HEK293T (cell line): ENCODE measurements around the gene FBXL7.

ENCODE experiments used
- CTCF ChIA-PET: fragments of 350-600 bp; formaldehyde crosslinking; extraction: SDS; loops from one replicate; lab custom pipeline; 2021; ENCODE audit warnings: antibody characterized with exemption, inconsistent platforms; lab: Yijun Ruan, JAX
- POLR2A ChIA-PET: fragments of 350-600 bp; formaldehyde crosslinking; extraction: SDS; loops from one replicate; lab custom pipeline; 2020; ENCODE audit warnings: antibody characterized with exemption, inconsistent platforms; lab: Yijun Ruan, JAX
- DNase-seq: peaks from one replicate; pipeline ENCODE4 v3.0.0; 2012; ENCODE audit warnings: mixed read lengths; ENCODE audit errors: extremely low spot score
- ARNT ChIP-seq: fragments of 450-650 bp; IDR thresholded peaks from 2 replicates; pipeline ENCODE4 v1.6.1; 2017; ENCODE audit warnings: mild to moderate bottlenecking
- BHLHE40 ChIP-seq: fragments of 450-650 bp; IDR thresholded peaks from 2 replicates; pipeline ENCODE4 v1.6.1; 2016; ENCODE audit warnings: mild to moderate bottlenecking, moderate library complexity, borderline replicate concordance
- CTBP1 ChIP-seq: fragments of 450-650 bp; IDR thresholded peaks from 2 replicates; pipeline ENCODE4 v1.6.1; 2016; ENCODE audit warnings: borderline replicate concordance
- ELF4 ChIP-seq: fragments of 450-650 bp; IDR thresholded peaks from 2 replicates; pipeline ENCODE4 v1.6.1; 2017; ENCODE audit warnings: antibody characterized with exemption
- FOXA1 ChIP-seq: fragments of 450-650 bp; IDR thresholded peaks from 2 replicates; pipeline ENCODE4 v1.6.1; 2016; ENCODE audit warnings: mild to moderate bottlenecking
- FOXK2 ChIP-seq: fragments of 450-650 bp; IDR thresholded peaks from 2 replicates; pipeline ENCODE4 v1.6.1; 2016; ENCODE audit warnings: mild to moderate bottlenecking
- FOXM1 ChIP-seq: fragments of 450-650 bp; IDR thresholded peaks from 2 replicates; pipeline ENCODE4 v1.6.1; 2017; ENCODE audit warnings: mild to moderate bottlenecking, borderline replicate concordance
- HDGF ChIP-seq: fragments of 450-650 bp; IDR thresholded peaks from 2 replicates; pipeline ENCODE4 v1.6.1; 2017; ENCODE audit warnings: antibody characterized with exemption, borderline replicate concordance
- L3MBTL2 ChIP-seq: fragments of 450-650 bp; conservative IDR thresholded peaks from 2 replicates; pipeline ENCODE4 v1.6.1; 2016; ENCODE audit warnings: mild to moderate bottlenecking
- LEF1 ChIP-seq: fragments of 450-650 bp; IDR thresholded peaks from 2 replicates; pipeline ENCODE4 v1.6.1; 2017; ENCODE audit warnings: mild to moderate bottlenecking, borderline replicate concordance
- NFRKB ChIP-seq: fragments of 450-650 bp; IDR thresholded peaks from 2 replicates; pipeline ENCODE4 v1.6.1; 2016; ENCODE audit warnings: mild to moderate bottlenecking, moderate library complexity
- SP1 ChIP-seq: fragments of 450-650 bp; IDR thresholded peaks from 2 replicates; pipeline ENCODE4 v1.6.1; 2017
- SUZ12 ChIP-seq: fragments of 450-650 bp; IDR thresholded peaks from 2 replicates; pipeline ENCODE4 v1.6.1; 2016; ENCODE audit warnings: mild to moderate bottlenecking
- TARDBP ChIP-seq: fragments of 450-650 bp; IDR thresholded peaks from 2 replicates; pipeline ENCODE4 v1.6.1; 2016
- ZNF384 ChIP-seq: fragments of 450-650 bp; IDR thresholded peaks from 2 replicates; pipeline ENCODE4 v1.6.1; 2016
- TF ChIP-seq, protein P1 (sequence below): fragments of 450-650 bp; IDR thresholded peaks from 2 replicates; pipeline ENCODE4 v1.6.1; 2016

FBXL7 gene

DNA sequence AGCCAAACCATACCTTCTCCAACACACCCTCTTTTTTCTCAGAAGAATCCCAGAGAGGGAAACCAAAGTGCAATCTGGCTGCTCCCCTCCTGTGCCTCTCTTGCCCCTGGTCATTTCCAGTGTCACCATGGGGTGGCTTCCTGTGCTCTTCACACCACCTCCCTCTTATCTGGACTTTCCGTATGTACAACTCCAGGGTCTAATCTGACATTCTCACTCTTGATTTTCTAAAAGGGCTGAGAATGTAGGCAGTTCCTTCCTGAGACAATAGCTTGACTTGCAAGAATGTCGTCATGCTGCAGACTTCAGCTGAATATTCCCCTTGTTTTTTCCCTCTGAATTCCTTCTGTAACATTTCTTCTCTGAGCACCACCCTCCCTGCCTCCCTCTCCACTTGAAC lies 110.2 kb downstream of the FBXL7 start:
- DNase-seq, result no peak
- ChIA-PET CTCF (no interaction called here), POLR2A (no interaction called here)
- TF ChIP-seq NFRKB, result no peak
- no peak for TF ChIP-seq BHLHE40
- TF ChIP-seq HDGF, result no peak
- no peak for TF ChIP-seq LEF1
- no peak for TF ChIP-seq ZNF384
- TF ChIP-seq, protein P1, sequence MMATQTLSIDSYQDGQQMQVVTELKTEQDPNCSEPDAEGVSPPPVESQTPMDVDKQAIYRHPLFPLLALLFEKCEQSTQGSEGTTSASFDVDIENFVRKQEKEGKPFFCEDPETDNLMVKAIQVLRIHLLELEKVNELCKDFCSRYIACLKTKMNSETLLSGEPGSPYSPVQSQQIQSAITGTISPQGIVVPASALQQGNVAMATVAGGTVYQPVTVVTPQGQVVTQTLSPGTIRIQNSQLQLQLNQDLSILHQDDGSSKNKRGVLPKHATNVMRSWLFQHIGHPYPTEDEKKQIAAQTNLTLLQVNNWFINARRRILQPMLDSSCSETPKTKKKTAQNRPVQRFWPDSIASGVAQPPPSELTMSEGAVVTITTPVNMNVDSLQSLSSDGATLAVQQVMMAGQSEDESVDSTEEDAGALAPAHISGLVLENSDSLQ, result no peak
- no peak for TF ChIP-seq ELF4
- no peak for TF ChIP-seq FOXK2
- TF ChIP-seq CTBP1, result no peak
- no peak for TF ChIP-seq SUZ12
- no peak for TF ChIP-seq ARNT
- TF ChIP-seq TARDBP, result no peak
- TF ChIP-seq SP1, result no peak
- no peak for TF ChIP-seq FOXM1
- no peak for TF ChIP-seq L3MBTL2
- no peak for TF ChIP-seq FOXA1

DNA sequence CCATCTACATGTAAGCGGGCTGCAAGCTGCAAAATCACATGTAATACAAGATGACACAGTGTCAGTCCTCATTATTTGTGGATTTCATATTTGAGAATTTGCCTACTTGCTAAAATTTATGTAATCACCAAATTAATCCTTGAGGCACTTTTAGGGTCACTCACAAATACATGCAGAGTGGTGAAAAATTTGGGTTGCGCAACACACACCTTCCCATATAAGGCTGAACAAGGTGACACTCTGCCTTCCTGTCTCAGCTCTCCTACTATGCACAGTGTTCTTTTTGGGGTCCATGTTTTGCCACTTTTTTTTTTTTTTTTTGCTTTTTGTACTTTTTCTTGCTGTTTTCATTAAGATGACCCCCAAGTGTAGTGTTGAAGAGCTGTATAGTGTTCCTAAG lies 111.0 kb downstream of the FBXL7 start:
- TF ChIP-seq TARDBP, result no peak
- TF ChIP-seq, protein P1, result no peak
- no peak for TF ChIP-seq ELF4
- no peak for TF ChIP-seq NFRKB
- no peak for TF ChIP-seq FOXA1
- no peak for TF ChIP-seq CTBP1
- no peak for TF ChIP-seq L3MBTL2
- TF ChIP-seq HDGF, result no peak
- TF ChIP-seq ZNF384, result no peak
- TF ChIP-seq FOXK2, result no peak
- no peak for TF ChIP-seq LEF1
- no peak for TF ChIP-seq SP1
- no peak for TF ChIP-seq SUZ12
- TF ChIP-seq FOXM1, result no peak
- no peak for TF ChIP-seq ARNT
- no peak for TF ChIP-seq BHLHE40
- POLR2A ChIA-PET, result no interaction called here
- no peak for DNase-seq
- CTCF ChIA-PET, result no interaction called here

DNA sequence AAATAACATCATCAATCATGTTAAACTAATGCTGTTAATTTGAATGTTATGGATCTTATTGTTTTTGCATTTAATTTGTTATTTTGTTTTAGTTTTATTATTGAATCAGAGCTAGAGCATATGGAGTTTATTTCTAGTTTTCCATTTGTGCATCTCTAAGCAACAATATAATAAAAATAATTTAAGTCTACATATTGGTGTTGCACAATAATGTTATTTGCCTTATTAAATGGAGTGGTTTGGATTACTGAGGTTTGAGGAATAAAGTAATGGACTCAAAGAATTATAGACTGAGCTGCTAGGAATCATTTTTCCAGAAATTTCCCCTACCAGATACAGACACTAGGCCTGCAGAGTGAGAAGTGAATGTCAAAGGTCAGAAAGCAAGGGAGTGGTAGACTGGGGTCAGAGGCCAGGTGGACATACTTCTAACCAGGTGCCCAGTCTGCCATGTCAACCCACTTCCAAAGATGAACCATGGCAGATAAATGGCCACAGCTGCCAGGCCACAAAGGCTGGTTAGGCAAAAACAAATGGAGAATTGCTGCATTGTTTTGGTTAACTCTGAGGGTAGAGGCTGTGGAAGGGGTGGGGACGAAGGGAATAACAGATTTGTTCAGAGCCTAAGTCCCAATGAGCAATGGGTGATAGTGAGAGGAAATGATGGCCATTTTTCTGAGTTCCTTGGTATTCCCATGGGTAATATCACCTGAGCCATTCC lies 113.1 kb downstream of the FBXL7 start:
- CTCF ChIA-PET, result no interaction called here
- DNase-seq, result no peak

DNA sequence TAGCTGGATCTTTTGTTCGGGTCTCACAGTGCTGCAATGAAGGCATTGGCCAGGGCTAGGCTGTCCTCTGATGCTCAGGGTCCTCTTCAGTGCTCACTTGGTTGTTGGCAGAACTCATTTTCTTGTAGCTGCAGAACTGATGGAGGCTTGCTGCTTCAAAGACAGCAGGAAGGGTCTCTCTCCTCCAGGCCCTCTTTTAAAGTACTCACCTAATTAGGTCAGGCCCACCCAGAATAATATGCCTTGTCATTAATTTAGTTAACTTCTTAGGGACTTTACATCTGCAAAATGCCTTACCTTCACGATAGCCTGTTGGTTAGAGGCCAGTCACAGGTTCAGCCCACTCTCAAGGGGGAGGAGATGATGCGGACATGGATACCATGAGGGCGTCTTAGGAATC lies 114.7 kb downstream of the FBXL7 start:
- CTCF ChIA-PET, result no interaction called here
- POLR2A ChIA-PET, result no interaction called here
- DNase-seq, result no peak
- TF ChIP-seq HDGF, result no peak
- TF ChIP-seq SP1, result no peak
- TF ChIP-seq, protein P1, result no peak
- no peak for TF ChIP-seq ZNF384
- TF ChIP-seq TARDBP, result no peak

More for the DNA sequence above, 113.1 kb downstream of the FBXL7 start:
- TF ChIP-seq ZNF384 (no peak), BHLHE40 (no peak), SP1 (no peak), HDGF (no peak), TARDBP (no peak), FOXM1 (no peak), L3MBTL2 (no peak), FOXK2 (no peak), ELF4 (no peak), NFRKB (no peak), SUZ12 (no peak), CTBP1 (no peak), ARNT (no peak), LEF1 (no peak), FOXA1 (no peak)
- TF ChIP-seq, protein P1, result no peak
- POLR2A ChIA-PET, result no interaction called here

DNA sequence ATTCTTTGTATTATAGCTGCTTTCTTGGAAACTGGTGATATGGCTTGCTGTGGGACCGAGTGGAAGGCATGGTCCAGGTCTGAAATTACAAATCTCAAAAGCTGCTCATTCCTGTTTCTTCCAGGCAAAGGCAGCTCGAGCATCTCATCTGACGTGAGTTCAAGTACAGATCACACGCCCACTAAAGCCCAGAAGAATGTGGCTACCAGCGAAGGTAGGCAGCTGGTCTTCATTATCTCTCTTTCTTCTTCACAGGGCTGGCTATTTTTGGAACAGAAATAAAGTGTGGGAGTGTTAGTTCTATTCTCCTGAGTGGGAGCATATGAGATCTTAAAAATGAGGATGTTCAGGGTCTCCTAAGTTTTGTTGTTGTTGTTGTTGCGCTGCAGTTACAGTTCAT lies 115.9 kb downstream of the FBXL7 start:
- POLR2A ChIA-PET, result no interaction called here
- CTCF ChIA-PET, result no interaction called here
- DNase-seq, result no peak
- no peak for TF ChIP-seq TARDBP
- no peak for TF ChIP-seq L3MBTL2
- no peak for TF ChIP-seq FOXK2
- TF ChIP-seq FOXA1, result no peak
- TF ChIP-seq ZNF384, result no peak
- TF ChIP-seq NFRKB, result no peak
- no peak for TF ChIP-seq FOXM1

DNA sequence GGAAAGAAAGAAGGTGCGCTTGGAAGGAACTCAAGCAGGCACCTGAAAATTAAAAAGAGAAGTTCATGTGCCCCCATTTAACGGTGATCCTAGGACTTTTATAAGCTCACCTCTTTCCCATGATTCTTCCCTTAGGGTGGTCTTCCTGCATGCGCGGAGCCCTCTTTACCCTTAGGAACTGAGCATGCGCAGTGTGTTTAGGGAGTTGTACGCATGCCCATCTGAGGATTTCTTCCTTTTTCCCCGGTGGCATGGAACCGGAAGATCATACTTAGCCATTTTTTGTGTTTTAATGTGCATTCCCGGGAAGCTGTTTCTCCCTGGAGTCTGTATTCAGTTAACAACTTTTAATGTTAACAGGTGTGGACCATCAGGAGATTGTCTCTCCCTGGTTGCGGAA lies 119.0 kb downstream of the FBXL7 start:
- TF ChIP-seq NFRKB (no peak), L3MBTL2 (no peak), BHLHE40 (no peak), LEF1 (no peak), SUZ12 (no peak), ARNT (no peak), ZNF384 (no peak), FOXM1 (no peak)
- POLR2A ChIA-PET, result no interaction called here
- DNase-seq, result no peak
- CTCF ChIA-PET, result no interaction called here
